Measurements from ENCODE around the gene MCM5.
A peak's percentile ranks its signal among the peaks of the same experiment; 100 is the strongest.

DNA sequence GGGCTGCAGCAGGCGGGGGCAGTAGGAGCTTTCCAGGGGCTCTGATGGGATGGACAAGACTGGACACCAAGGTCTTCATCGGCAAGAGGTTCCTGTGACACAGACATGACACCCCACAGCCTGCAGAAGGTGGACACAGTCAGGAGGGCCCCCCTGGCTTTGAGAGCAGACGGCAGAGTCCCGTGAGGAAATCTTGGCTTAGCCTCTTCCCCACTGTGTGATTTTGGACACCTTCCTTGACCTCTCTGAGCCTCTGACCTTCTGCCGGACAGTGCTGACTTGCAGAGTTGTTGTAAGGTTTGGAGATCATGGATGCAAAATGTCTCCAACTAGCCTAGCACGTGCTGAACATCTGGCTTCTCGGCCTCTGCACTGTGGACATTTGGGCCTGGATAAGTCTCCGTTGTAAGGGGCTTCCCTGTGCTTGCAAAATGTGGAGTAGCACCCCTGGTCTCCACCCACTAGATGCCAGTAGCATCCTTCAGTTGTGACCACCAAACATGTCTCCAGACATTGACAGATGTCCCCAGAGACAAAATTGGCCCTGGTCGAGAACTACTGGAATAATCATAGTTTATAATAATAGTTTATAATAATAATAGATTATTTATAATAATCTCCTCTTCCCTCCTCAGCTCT is 54.6 kb downstream of the MCM5 start:
- TF ChIP-seq, protein P1, sequence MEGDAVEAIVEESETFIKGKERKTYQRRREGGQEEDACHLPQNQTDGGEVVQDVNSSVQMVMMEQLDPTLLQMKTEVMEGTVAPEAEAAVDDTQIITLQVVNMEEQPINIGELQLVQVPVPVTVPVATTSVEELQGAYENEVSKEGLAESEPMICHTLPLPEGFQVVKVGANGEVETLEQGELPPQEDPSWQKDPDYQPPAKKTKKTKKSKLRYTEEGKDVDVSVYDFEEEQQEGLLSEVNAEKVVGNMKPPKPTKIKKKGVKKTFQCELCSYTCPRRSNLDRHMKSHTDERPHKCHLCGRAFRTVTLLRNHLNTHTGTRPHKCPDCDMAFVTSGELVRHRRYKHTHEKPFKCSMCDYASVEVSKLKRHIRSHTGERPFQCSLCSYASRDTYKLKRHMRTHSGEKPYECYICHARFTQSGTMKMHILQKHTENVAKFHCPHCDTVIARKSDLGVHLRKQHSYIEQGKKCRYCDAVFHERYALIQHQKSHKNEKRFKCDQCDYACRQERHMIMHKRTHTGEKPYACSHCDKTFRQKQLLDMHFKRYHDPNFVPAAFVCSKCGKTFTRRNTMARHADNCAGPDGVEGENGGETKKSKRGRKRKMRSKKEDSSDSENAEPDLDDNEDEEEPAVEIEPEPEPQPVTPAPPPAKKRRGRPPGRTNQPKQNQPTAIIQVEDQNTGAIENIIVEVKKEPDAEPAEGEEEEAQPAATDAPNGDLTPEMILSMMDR (IDR thresholded peaks at IDR 0.05; ENCODE audit: insufficient read depth, low read depth, low read length): no peak
- peak; percentile 43 for TF ChIP-seq EZH2 (IDR thresholded peaks at IDR 0.05; ENCODE audit: insufficient read depth, low read length)
